GM19324 (cell line): ENCODE results near the gene MSI2.
"Not testable (repeated sequence)": the region's sequence is repeated elsewhere in the genome, so short reads cannot be mapped to it uniquely, and the experiment has no call there.

Experiments
- ATAC-seq: cut with Tn5 transposase; IDR thresholded peaks from one replicate; pipeline ENCODE4 v1.9.1; 2021; ENCODE audit warnings: mild to moderate bottlenecking, moderate library complexity; ENCODE audit not compliant: unreplicated experiment, low FRiP score

Gene MSI2

DNA sequence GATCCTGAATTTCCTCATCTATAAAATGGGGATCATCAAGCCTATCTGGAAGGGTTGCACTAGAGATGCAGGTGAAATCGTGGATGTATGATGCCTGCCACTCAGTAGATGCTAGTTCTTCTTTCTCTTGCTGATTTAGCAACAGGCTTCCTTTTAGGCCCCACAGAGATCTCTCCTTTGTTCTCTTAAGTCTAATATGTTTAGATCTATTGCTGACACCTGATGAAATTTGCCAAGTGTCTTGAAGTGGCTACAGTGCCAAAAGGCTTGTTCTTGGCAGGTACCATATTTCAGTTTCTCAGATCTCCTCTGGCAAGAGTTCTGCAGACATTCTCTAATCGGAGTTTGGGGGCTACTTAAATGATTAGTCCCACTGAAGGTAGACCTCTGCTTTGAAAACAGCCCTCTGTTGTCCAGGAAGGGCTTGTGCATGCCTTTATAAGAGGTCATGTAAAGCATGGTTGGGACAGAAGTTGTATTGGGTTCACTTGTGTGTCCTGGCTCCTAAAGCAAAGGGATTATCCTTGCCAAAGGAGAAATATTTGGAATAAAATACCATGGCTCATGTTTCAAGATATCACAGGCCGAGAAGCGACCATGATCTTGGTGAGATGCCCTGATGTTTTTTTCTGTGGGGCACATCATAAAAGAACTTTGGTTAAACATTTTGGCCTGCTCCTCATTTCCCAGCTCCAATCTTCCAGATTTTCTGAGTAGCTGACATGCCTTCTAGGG is 234.0 kb downstream of the MSI2 start:
- no peak for ATAC-seq

DNA sequence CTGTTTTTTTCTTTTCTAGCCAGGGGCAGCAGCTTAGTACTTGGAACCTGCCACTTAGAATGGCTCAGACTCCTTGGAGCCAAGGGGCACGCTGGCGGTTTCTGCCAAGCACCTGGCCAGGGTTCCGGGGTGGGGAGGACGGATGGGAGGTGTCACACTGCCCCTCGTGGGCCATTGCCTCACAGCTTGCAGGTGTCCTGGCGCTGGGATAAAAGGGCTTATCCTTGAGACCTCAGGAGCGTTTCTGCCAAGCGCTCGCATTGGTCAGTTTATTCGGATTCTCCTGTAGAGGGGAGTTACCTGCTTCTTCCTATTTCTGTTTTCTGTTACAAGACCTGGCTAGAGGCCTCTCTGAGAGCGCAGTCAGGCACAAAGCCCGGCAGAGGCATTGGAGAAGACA is 234.6 kb downstream of the MSI2 start:
- no peak for ATAC-seq

DNA sequence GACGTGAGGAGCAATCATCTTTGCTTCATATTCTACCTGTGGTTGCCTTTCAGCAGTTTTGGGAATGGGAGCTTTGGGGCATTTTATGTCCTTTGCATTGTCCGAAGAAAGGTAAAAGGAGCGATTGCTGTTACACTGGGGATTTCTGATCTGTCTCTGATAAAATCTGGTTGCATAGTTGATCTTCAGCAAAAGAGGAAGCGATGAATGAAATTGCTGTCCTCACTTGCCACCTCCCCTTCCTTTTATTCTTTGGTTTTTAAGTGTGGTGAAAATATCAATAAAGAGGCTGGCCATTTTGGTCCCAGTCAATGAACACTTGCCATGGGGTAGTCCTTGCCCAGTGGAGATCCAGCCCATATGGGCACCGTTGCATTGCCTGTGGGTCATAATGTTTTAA is 236.8 kb downstream of the MSI2 start:
- no peak for ATAC-seq

DNA sequence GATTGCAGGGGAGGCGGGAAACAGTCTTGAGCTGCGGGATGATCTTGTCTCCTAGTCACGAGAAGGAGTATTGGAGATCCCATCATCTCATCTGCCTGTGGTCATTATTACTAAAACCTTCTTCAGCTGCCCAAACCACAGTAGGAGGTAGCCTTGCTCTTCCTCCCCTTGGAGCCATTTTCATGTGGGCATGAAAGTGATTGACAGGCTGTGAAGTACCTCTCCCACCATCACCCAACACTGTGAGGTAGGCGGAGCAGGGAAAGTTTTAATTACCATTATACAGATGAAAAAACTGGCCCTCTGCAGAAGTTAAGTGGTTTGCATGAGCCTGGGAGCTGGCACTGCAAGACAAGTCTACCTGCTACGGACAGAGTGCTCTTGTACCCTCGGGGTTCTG is 237.3 kb downstream of the MSI2 start:
- ATAC-seq: no peak

DNA sequence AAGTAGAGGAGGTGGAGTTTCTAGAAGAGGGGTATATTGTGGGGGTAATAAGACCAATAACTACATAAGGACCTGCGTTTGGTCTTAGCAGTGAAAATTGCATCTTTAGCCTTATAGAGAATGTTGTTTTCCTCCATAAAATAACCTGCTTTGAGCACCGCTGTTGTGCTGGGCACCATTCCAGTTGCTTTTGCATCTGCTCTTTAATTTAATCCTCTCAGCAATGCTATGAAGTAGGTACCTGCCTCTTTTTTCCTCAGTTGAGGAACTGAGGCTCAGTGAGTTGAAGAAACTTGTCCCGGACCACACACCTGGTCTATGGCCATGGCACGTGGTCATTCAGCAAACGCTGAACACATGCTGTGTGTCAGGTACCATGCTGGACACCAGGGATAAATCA is 238.1 kb downstream of the MSI2 start:
- no peak for ATAC-seq

DNA sequence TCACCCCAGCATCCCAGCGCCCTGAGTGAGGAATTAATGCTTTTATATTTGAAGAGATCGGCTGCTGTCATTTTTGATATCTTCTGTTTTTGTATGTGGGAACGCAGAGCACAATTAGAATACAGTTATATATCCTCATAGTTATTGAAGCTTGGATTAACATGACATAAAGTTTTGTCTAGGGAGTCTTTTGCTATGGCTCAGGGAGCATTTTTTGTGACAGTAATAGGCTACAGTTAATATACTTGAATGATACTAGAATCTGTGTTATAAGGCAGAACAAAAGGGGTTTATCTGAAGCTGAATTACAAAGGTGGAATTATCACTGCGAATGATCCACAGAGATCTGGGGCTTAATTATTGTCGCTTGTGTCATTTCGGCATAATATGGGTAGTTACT is 239.4 kb downstream of the MSI2 start:
- no peak for ATAC-seq

DNA sequence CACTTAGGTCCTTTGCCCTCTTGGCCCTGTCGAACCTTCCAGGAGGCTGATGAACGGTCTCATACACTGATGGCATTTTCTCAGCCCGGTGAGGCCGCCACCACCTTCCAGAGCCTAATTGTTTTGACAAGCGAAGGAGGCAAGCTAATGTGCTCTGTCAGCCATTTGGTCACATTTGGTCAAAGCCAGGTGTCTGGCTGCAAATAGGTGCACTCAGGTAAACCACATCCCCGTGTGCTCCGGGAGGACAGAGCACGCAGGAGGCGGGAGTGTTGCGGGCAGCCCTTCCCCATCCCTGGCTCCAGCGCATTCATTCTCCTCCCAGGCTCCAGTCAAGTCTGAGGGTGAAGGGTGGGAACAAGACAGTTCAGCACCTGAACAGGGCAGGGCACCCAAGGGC is 240.1 kb downstream of the MSI2 start:
- ATAC-seq: no peak

DNA sequence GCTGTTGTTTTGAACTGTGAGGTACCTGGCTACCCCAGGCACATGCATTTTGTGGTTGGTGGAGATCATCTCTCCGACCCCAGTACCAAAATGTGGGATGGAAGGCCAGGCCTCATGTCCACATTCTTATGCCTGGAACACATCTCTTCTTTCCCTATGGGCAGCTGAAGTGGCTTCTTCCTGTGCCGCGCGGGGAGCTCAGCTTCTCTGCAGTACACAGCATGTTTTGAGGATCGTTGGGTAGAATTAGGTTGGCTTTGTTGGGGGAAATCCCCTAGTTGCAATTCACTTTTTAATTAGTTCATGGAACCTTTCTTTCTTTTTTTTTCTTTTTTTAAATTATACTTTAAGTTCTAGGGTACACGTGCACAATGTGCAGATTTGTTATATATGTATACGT is 242.1 kb downstream of the MSI2 start:
- ATAC-seq: no peak

DNA sequence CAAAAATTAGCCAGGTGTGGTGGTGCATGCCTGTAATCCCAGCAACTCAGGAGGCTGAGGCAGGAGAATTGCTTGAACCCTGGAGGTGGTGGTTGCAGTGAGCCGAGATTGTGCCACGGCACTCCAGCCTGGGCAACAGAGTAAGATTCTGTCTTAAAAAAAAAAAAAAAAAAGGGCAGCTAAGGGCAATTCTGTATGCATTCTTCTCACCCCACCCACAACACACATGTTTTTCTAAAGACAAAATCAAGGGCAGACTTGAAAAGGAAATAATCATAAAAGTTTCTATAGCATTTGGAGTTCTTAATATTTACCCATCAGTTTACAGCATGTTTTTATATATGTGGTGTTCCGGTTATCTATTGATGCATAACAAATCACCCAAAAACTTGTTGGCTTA is 242.9 kb downstream of the MSI2 start:
- not testable (repeated sequence) for ATAC-seq

DNA sequence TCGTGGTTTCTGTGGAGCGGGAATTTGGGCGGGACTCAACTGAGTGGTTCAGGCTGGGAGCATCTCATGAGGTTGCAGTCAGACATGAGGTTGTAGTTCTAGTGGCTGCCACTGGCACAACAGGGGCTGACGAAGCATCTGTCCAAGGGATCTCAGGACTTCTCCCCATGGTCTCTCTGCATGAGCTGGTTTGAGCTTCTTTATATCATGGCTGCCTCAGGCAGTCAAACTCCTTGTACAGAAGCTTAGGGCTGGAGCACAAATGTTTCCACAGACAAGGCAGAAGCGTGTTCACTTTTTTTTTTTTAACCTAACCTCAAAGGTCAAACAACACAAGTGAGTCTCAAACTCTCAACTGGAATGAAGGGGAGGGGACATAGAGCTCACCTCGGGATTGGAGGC is 243.3 kb downstream of the MSI2 start:
- no peak for ATAC-seq

DNA sequence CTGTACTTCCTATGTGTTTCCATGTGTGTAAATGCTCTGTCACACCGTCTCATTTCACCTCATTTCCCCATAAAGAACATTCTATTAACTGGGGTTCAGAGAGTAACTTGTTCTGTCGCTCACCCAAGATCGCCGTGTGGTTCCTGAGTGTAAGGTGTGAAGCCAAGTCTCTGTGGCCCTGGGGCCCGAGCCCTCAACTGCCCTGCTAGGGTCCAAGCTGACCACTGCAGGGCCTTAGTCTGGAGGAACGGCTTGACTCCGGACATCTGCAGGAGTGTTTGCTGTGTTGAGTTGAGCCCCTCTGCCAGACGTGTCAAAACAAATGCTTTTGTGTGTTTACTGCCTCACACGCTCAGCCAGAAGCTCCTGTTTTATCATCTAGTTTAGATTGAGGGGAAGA is 244.7 kb downstream of the MSI2 start:
- ATAC-seq: no peak

DNA sequence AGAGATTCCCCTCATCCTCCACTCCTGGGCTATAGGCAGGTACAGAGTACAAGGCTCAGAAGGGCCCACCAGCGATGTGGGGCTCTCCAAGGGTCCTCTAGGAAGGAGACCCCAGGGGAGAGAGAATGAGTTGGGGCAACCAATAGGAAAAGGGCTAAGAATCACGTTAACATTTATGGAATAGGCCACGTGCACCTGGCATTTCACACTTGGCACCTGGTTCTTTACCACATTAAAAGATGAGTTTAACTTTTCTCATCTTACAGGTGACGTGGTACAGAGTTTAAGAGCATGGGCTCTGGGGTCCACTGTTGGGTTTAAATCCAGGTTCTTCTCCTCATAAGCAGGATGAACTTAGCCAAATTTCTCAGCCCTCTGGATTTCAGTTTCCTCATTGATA is 245.7 kb downstream of the MSI2 start:
- no peak for ATAC-seq

DNA sequence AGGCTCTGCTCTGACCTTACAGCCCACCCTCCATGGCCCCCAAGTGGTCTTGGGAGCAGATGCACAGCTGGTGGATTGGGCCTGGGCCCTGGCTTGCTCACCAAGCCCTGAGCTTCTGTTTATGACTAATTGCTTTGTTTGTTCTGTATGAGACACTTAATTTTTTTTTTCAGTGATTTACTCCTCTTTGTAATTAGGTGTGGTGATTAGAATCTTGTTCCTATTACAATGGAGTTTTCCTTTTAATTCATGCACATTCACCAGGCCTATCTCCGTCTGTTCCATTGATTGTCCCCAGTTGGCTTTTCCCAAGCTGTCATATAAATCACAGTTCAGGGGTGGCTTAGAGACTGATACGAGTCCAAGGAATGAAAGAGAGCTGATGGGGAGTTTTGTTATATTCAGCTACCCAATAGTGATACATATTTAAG is 246.5 kb downstream of the MSI2 start:
- ATAC-seq: no peak

DNA sequence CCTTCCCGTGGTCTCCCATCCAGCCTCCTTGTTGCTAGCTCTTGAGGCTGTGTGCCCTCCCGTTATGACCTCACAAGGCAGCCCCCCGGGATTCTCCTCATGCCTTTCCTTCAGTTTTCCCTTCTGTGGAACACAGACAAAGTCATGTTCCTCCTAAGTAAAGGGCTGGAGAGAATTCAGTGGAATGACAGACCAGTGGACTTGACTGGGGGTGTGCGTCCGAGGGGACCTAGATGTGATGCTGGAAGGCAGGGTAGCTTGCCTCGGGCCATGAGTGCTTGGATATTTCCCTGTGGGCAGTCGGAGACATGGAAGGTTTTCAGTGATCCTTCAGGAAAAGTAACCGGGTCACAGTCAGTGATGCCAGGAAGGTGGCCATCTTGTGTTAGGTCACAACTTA is 247.9 kb downstream of the MSI2 start:
- ATAC-seq: no peak

DNA sequence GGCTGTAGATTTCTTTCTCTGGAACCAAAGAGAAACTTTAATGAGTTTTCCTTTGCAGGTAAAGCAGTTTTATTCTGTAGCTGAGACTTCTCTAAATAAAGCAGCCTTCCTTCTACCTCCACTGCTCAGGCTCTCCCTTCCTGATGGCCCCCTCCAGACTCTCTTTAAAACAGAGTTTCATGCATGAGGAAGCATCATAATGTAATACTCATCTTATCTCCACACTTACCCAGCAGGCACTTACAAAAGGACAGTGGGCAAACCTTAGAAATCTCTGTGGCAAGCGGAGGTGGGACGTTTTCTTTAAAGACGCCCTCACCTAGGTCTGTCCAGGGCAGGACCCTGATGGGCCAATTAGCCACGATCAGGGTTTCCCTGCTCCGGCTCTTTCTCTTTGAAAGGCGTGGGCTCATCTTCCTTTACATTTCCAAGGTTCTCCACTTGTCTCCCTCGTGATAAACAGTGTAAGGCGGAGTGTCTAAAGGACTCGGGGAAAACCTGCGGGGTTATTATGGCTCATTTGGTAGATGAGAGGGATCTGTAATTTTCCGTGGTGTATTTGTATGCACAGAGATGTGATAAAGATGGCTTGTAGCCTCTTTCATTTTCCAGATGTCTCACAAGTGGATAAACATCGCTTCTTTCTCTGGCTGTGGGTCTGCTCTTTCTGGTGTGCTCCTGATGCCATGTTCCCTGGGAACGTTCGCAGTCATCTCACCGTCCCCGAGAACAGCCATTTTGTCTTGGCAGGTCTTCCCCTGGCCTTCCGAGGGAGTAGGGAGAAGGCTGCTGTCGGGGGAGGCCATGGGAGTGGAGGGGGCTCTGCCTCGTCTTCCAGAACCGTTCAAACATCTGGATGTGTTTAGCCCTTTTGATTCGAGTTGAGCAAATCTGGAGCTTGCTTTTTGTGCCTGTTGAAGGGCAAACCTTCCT is 249.8 kb downstream of the MSI2 start:
- no peak for ATAC-seq

DNA sequence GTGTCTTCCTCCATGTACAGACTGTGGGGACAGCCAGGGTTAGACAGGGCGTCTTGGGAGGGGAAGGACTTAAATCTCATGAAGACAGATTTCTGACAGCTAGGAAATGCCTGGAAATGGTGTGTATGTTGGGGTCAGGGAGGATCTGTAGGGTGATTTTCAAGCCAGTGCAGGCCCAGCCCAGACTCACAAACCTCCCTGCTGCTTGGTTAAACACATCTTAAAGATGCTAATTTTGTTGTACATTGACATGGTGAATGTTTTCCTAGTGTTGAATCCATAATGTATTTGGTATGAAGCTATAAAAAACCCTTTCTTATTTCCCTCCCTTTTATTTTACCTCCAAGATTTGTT is 250.4 kb downstream of the MSI2 start:
- ATAC-seq: no peak

DNA sequence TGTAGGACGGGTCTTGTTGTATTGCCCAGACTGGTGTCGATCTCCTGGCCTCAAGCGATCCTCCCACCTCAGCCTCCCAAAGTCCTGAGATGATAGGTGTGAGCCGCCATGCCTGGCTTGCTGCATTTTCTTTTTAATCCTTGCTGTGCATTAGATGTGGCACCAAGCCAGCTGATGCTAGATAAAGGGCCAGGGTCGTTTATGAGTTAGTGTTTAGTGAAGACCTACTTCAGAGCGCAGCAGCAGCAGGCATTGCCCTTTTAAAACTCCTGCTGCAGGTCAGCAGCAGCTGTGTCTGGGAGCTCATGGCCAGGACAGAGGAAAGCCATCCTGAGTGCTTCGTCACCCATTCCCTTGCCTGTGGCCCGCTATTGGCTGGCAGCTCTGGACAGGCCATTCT is 251.5 kb downstream of the MSI2 start:
- ATAC-seq: no peak

DNA sequence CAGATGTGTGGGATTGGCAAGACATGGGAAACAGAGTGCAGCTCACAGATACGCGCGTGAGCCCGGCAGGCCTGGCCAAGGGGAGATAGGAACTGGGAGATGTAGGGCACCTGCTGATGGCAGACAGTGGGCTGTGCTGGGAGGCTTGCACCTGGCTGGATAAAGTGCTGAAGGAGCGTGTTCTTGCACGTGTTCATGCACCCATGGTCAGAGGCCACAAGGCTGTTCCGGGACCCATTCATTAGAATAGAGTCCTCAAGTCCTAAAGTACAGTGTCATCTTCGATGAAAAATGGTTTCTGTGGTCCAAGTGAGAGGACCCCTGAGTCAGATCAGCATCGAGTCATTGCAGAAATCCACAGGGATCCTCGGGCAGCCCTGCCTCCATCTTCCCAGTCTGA is 252.3 kb downstream of the MSI2 start:
- ATAC-seq: no peak

DNA sequence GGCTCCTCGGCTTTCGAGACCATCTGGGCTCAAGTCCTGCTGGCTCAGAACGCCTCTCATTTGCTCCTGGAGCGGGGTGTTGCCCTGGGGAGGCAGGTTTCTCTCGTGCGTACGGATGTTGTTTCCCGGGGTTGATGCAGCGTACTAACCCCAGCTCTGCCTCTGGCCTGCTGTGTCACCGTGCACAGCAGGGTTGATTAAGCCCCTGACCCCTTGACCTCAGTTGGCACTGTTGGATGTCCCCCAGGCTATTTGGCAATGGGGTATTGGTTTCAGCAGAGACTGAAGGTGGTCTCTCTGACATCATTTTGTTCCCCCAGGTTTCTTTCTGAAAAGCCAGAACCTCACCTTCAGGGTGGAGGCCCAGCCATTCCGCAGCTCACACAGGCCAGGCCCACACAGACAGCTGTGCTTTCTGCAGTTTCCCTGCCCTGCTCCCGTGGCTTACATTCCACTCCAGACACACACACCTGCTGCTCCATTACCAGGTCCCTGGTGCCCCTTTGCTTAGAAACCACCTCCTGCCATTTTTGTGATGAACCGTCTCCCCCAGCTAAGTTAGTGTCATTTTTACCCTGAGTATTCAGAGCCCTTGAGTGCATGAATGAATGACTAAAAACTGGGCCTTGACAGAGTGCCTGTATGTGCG is 255.3 kb downstream of the MSI2 start:
- no peak for ATAC-seq

DNA sequence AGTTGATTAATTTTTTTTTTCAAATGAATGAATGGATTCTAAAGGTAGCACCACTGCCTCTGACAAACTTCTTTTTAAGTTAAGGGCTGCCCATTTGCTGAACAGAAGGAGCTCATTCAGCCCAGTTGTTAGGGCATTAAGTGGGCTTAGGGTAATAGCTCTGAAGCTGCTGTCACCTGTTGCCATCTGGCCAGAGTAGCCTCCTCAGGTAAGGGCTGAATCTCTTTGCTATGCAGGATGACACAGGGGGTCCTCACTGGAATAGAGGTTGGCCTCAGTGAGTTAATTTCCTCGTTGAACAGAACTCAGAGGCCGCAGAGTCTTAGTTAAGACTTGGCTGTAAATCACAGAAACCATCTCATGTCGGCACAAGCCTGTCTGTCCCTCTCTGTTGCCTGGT is 255.9 kb downstream of the MSI2 start:
- ATAC-seq: no peak

DNA sequence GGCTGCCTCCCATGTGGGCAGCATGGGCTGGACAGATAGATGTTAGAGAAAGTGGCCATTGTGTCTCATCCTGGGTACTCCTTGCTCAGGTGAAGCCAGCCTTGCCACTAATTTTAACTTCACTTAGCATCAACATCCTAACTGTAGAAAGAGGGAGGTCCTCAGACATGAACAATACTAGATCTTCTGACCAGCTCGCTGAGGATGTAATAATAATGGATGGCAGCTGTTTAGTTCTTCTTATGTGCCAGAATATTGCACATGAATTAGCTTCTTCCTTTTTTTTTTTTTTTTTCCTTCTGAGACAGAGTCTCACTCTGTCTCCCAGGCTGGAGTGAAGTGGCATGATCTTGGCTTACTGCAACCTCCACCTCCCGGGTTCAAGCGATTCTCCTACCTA is 256.4 kb downstream of the MSI2 start:
- ATAC-seq: no peak

DNA sequence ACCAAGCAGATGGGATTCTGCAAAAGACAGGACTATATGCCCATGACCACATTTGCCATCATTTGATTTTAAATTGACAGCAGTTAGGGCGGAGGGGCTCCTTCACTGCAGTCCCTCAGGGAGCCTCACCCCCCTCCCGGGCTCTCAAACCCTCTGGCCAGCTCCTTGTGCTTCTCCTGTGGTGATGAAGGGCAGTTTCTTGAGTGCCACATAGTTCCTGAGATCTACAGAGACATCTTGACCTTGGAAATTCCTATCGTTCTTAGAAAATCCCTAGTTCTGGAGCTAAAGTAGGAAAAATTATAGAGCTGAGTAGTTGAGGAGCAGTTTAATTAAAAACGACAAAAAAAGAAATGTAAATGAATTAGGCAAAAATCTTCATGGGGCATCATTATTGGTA is 257.2 kb downstream of the MSI2 start:
- ATAC-seq: no peak
